Fibroblast of skin of left biceps (primary cell): ENCODE results near the gene TSKS.

Experiments used
- DNase-seq, 2 experiments: peaks; one replicate each; pipeline ENCODE4 v3.0.0-alpha.2; 2013; ENCODE audit warnings: low read depth in 2 of 2

TSKS gene

GRCh38 chr19:49763230-49763629 lies at the start of gene TSKS:
TSS of gene TSKS (minus strand) at chr19:49763306. CDS start at chr19:49763247, 59 bp downstream.
- no peak for DNase-seq

- no peak for DNase-seq
These were observed 49.4 kb upstream of the TSKS start for GRCh38 chr19:49812452-49812996.

DNA sequence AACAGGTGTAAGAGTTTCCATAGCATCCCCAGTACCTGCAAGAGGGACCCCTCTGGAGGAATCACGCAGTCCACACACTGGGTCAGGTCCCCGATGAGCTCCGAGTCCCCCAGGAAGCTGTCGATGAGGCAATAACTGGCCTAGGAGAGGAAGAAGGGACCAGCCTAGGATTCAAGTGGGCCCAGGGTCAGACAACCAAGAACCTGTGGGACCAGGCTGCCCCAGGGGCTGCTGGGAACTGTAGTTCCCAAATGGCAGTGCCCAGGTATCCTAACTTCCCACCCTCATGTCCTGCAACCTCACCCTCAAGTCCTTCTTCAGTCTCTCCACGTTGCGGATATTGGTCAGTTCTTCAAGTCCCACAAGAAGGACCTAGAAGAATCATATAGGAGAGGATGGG lies 48.2 kb upstream of the TSKS start:
- no peak for DNase-seq

DNA sequence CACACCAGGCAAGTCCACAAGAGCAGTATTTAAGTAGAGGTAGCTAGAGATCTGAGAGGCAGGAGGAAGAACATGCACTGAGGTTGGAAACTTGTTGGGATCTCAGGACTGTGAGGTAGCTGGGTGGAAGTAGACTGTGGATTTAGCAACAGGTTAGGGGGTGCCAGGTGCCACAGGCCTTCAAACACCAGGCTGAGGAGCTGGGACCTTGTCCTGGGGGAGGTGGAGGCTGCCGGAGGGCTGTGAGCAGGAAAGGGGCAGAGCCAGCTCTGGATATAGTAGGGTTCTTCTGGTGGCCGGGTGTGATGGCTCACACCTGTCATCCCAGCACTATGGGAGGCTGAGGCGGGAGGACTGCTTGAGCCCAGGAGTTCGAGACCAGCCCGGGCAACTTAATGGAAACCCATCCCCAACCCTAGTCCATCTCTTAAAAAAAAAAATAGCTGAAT lies 46.9 kb upstream of the TSKS start:
- no peak for DNase-seq

DNA sequence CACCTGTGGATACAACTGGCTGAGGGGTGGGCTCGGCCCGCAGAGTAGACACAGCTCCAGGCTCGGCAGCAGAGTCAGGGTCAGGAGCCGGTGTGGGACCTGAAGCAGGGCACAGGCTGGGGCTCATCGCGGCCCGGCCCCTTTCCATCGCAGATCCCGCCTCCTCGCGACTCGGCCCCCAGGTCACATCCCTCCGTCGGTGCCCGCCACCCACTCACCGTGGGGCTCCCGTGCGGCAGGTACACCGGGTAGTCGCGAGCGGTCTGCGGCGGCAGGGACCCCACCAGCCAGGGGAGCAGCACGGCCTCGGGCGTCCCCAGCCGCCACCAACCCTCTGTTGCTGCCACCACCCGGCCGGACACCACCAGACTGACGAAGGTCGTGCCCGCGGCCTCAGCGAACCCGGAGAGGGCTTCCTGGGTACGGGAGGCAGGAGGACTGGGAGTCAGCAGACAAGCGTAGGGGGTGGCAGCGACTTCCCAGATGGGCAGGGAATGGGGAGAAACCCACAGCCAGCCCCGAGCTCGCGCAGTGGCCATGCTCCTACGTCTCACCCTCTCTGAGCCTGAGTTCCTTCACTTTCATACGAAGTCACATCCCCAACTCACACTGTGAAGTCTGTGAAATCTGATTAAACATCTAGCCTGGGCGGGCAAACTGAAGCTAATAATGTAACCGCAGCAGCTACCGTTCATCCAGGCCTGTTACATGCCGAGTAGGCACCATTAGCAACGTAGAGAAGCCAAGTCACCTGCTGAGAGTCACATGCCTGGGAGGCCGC lies 46.2 kb upstream of the TSKS start:
- no peak for DNase-seq

- peak; percentile 31 to 41 for DNase-seq
These were observed 45.6 kb upstream of the TSKS start for GRCh38 chr19:49808711-49809159.

- DNase-seq, result no peak
These were observed 45.0 kb upstream of the TSKS start for GRCh38 chr19:49807904-49808675.

DNA sequence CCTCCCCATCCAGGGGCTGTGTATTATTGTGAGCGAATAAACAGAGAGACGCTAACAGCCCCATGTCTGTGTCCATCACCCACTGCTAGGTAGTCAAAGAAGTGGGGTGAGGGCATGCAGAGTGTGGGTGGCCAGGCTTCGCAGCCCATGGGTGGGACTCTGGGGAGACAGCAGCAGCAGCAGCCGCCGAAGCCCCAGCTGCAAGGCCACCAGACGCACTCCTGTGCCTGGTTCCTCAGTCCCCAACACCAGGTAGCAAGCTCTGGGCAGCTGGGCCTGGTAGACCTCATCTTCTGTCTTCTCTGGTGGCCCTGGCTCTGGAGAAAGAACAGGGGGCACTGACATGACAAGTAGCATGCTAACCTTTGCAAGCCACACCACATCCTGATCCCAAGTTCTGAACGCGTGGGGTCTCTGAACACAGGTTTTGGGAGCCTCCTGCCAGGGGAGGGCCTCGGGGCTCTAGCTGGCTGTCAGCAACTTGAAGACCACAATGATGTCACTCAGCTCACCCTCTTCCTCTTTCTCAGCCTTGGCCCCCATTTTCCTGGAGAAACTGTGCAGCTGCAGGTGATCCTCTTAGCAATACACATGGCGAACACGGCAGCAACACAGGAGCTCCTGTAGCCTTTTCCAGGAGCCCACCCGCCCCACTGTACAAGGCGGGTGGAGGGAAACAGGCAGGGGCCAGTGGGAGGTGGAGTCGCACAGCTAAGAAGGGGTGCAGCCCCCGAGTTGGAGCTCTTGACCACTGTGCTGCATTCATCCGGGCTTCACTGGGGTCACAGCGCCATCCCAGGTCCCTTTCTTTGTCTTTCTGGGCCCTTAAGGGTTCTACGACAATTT lies 44.2 kb upstream of the TSKS start:
- DNase-seq, result no peak

DNA sequence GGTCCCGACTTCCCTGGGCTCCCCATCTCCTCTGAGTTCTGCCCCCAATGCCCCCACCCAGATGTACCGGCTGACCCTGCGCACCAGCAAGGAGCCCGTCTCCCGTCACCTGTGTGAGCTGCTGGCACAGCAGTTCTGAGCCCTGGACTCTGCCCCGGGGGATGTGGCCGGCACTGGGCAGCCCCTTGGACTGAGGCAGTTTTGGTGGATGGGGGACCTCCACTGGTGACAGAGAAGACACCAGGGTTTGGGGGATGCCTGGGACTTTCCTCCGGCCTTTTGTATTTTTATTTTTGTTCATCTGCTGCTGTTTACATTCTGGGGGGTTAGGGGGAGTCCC lies 43.5 kb upstream of the TSKS start:
- DNase-seq, result no peak

DNA sequence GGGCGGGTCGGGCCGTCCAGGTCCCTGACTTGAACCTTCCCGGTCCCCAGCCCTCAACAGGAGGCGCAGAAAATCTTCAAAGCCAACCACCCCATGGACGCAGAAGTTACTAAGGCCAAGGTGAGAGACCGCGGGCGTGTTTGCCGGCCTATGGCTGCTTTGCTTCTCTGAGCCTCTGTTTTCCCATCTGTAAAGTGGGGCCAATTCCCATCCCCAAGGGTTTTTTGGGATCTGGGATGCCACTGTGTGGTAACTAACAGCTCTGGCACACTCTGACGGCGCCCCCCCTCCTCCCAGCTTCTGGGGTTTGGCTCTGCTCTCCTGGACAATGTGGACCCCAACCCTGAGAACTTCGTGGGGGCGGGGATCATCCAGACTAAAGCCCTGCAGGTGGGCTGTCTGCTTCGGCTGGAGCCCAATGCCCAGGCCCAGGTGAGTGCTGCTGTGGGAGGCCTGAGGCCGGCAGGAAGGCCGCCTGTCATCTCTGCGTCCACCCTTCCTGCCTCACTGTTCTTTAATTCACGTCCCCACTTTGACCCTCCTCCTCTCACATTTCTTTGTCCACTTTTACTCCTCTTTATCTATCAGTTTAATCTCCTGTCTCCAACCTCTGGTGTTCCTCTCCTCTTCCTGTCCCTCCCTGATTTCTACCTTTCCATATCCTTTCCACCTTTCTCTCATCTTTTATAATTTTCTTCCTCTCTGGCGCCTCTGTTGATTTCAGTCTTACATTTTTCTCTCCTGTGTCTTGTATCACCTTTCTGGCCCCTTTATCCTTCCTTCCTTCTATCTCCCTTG lies 42.9 kb upstream of the TSKS start:
- no peak for DNase-seq

DNA sequence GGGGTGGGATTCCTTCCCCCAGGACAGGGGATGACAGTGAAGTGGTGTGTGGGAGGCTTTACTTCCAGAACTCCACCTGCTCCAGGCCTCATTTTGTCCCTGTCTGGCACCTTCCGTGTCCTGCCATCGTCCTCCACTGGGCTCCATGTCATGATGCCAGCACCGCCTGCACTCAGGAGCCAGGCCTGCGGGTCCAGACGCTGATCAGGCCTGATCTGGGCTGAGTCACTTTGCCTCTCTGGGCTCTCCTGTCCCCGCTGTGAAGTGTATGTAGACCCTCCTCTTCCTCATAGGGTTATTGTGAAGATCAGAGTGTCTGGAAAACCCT lies 40.4 kb upstream of the TSKS start:
- DNase-seq, result no peak

DNA sequence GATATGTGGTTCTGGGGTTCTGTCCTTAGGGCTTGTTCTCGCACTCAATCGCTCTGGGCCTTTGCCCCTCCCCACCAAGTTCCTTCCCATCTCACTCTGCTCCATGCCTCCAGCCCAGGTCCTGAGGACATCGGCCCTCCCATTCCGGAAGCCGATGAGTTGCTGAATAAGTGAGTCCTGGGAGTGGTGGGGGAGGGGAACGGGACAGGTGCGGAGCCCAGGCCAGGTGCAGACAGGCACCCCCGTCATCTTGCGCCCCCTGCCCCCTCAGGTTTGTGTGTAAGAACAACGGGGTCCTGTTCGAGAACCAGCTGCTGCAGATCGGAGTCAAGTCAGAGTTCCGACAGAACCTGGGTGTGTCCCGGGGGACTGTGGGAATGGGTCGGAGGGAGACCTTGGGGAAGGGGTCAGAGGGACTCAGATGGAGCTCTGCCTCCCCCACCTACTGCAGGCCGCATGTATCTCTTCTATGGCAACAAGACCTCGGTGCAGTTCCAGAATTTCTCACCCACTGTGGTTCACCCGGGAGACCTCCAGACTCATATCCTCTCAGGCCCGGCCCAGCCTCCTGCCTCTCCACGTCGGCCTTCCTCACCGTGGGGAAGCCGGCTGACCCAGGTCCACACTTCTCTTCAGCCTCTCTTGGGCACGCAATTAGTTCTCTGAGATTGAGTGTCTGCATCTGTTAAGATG lies 39.9 kb upstream of the TSKS start:
- no peak for DNase-seq

- DNase-seq, result peak; percentile 76 to 81
These were observed 39.0 kb upstream of the TSKS start for GRCh38 chr19:49801966-49802661.

DNA sequence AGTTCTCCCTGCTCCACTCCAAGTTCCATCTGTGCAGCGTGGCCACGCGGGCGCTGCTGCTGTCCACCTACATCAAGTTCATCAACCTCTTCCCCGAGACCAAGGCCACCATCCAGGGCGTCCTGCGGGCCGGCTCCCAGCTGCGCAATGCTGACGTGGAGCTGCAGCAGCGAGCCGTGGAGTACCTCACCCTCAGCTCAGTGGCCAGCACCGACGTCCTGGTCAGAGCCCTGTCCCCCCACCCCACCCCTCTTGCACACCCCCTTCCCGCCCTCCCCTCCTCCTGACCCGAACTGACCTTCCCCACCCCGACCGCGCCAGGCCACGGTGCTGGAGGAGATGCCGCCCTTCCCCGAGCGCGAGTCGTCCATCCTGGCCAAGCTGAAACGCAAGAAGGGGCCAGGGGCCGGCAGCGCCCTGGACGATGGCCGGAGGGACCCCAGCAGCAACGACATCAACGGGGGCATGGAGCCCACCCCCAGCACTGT lies 38.3 kb upstream of the TSKS start:
- DNase-seq, result no peak

GRCh38 chr19:49800771-49801170 lies 37.7 kb upstream of the TSKS start:
- no peak for DNase-seq

GRCh38 chr19:49799798-49800376 lies 36.8 kb upstream of the TSKS start:
- no peak for DNase-seq

DNA sequence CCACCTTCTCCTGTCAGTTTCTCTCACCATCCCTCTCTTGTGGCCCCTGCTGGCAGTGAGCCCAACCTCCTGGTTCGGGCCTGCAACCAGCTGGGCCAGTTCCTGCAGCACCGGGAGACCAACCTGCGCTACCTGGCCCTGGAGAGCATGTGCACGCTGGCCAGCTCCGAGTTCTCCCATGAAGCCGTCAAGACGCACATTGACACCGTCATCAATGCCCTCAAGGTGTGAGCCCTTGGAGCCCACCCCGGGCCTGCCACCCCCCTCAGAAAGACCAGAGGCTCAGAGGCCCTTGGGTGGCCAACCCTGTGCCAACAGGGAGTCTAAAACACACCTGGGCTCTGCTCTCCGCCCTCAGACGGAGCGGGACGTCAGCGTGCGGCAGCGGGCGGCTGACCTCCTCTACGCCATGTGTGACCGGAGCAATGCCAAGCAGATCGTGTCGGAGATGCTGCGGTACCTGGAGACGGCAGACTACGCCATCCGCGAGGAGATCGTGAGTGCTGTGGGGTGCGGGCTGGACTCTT lies 36.2 kb upstream of the TSKS start:
- no peak for DNase-seq

DNA sequence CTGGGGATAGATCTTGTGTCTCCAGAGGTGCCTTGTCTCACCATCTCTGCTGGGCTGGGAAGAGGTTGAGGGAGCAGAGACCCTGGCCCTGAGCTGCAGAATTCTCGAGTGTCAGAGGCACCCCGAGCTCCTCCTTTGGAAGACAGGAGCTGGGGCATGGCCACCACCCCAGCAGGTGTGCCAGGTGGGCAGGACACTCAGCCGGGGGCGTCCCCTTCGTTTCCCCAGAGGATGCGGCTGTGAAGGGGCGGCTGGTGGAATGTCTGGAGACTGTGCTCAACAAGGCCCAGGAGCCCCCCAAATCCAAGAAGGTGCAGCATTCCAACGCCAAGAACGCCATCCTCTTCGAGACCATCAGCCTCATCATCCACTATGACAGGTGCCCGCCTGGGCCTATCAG lies 35.5 kb upstream of the TSKS start:
- DNase-seq, result no peak

GRCh38 chr19:49795615-49796014 lies 32.5 kb upstream of the TSKS start:
- no peak for DNase-seq

- no peak for DNase-seq
These were observed 30.4 kb upstream of the TSKS start for GRCh38 chr19:49793561-49793840.
